MCF 10A (cell line): Measurements from ENCODE around the gene CD48. TPM values are rescaled to one million over a fixed set of nuclear protein-coding genes. Genes with fewer than 3 reads are reported as not detected.

ENCODE experiments used
- BruUV-seq: library from RNA; stranded (reverse); fragments of 400-500 nt; replicated peaks from 2 replicates; lab custom pipeline; 2021; lab: Mats Ljungman, UMichigan
- CTCF ChIA-PET: fragments of 300-600 bp; sonication (Branson Sonifier 250); formaldehyde crosslinking; extraction: SDS; loops from one replicate; lab custom pipeline; 2021; ENCODE audit warnings: antibody characterized with exemption, inconsistent platforms; lab: Yijun Ruan, JAX
- POLR2A ChIA-PET: fragments of 300-600, 350-650 bp; sonication (Branson Sonifier 250); formaldehyde crosslinking; extraction: SDS; loops from one replicate; lab custom pipeline; 2020; ENCODE audit warnings: antibody characterized with exemption, inconsistent platforms; lab: Yijun Ruan, JAX
- DNase-seq: peaks from one replicate; pipeline ENCODE4 v3.0.0-alpha.2; 2018; ENCODE audit not compliant: unreplicated experiment
- H3K27ac Mint-ChIP-seq: one replicate; pipeline ENCODE4 v1.8.0; 2022; ENCODE audit warnings: mild to moderate bottlenecking, low read depth, mixed read lengths; ENCODE audit not compliant: unreplicated experiment
- H3K27me3 Mint-ChIP-seq: one replicate; pipeline ENCODE4 v1.8.0; 2022; ENCODE audit warnings: mixed read lengths; ENCODE audit not compliant: insufficient read depth, unreplicated experiment
- H3K36me3 Mint-ChIP-seq: one replicate; pipeline ENCODE4 v1.8.0; 2022; ENCODE audit warnings: mild to moderate bottlenecking, moderate library complexity, mixed read lengths; ENCODE audit not compliant: insufficient read depth, unreplicated experiment
- H3K4me1 Mint-ChIP-seq: one replicate; pipeline ENCODE4 v1.8.0; 2022; ENCODE audit warnings: mixed read lengths; ENCODE audit not compliant: insufficient read depth, unreplicated experiment
- H3K4me3 Mint-ChIP-seq: one replicate; pipeline ENCODE4 v1.8.0; 2022; ENCODE audit warnings: mild to moderate bottlenecking, moderate library complexity, mixed read lengths; ENCODE audit not compliant: unreplicated experiment
- H3K9me3 Mint-ChIP-seq: one replicate; pipeline ENCODE4 v1.8.0; 2022; ENCODE audit warnings: mixed read lengths; ENCODE audit not compliant: unreplicated experiment
- intact Hi-C: fragments of 100-400 bp; cut with micrococcal nuclease; formaldehyde crosslinking; loops from 2 replicates; pipeline ENCODE4 v1.14.1; 2022
- total RNA-seq: library from RNA; stranded (reverse); gene quantifications from 2 replicates; pipeline ENCODE4 v1.2.3, GENCODE V29; 2022
- TF ChIP-seq, protein P1 (sequence below): fragments of 200-600 bp; IDR thresholded peaks from one replicate; pipeline ENCODE4 v1.8.0; 2022; ENCODE audit warnings: antibody characterized with exemption, mild to moderate bottlenecking; ENCODE audit not compliant: unreplicated experiment

CD48 gene
- total RNA-seq, 1 experiment from 2014 or later, result not detected

DNA sequence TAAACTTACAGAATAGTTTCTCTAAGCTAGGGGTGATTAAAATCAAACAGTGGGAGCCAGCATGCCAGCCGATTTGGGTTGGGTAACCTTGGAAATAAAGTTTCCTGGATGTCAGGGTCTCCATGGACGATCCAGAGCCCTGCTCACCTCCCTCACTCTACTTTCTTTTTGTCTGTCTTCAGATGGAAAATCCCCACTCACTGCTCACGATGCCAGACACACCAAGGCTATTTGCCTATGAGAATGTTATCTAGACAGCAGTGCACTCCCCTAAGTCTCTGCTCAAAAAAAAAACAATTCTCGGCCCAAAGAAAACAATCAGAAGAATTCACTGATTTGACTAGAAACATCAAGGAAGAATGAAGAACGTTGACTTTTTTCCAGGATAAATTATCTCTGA, 41.3 kb upstream of the CD48 start:
- TF ChIP-seq, protein P1, sequence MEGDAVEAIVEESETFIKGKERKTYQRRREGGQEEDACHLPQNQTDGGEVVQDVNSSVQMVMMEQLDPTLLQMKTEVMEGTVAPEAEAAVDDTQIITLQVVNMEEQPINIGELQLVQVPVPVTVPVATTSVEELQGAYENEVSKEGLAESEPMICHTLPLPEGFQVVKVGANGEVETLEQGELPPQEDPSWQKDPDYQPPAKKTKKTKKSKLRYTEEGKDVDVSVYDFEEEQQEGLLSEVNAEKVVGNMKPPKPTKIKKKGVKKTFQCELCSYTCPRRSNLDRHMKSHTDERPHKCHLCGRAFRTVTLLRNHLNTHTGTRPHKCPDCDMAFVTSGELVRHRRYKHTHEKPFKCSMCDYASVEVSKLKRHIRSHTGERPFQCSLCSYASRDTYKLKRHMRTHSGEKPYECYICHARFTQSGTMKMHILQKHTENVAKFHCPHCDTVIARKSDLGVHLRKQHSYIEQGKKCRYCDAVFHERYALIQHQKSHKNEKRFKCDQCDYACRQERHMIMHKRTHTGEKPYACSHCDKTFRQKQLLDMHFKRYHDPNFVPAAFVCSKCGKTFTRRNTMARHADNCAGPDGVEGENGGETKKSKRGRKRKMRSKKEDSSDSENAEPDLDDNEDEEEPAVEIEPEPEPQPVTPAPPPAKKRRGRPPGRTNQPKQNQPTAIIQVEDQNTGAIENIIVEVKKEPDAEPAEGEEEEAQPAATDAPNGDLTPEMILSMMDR, result no peak
- Mint-ChIP-seq H3K27me3 (no peaks in the 10 kb centered on the region), H3K4me3 (no peak overlapping the region), H3K4me1 (peaks cover 12% of the 10 kb centered on the region), H3K27ac (no peak overlapping the region), H3K36me3 (no peaks in the 10 kb centered on the region), H3K9me3 (no peaks in the 10 kb centered on the region)
- ChIA-PET POLR2A (no interaction called here), CTCF (interaction anchor here (2.9 kb wide), 1 partner anchor 15 kb away, joined by 10 read pairs; no protein-coding TSS in a partner anchor)
- intact Hi-C loops, result no loop called here
- no TSS peak for BruUV-seq
- no peak for DNase-seq

DNA sequence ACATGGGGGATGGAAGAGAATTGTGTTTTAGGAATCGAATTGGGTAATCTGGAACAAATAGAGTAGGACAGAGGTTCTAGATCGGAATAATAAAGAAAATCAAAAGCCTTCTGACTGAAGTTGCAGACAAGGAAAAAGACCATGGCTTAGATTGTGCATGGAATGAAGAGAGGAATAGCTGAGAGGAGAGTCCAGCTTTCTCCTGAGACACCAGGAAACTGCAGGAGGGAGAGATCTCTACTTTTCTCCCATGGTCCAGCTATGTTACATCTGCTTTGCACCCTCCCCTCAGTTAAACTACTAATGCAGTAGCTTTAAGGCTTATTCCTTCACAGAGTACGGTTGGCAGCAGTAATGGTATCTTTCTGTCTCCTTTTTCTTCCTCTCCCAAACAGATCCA, 40.8 kb upstream of the CD48 start:
- POLR2A ChIA-PET, result no interaction called here
- TF ChIP-seq, protein P1, result no peak
- intact Hi-C loops, result no loop called here

DNA sequence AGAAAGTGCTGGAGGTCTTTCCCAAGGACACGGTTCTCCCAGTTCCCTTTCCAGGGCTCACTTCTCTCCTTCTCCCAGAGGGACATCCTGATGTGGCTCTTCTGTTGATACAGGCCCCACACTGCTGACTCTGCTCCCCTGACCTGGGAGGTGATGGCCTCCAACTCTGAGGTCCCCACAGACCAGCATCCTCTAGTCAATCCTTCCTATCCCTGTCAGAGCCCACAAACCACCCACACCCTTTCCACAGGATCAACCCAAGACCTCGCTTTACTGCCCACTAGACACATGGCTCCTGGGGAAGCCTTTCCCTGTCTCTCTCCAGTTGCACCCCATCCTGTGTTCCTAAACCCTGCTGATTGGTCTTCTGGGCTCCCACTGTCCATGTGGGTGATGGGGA, 39.0 kb upstream of the CD48 start:
- peaks cover 12% of the 10 kb centered on the region for H3K4me1 Mint-ChIP-seq
- no peak overlapping the region for H3K27ac Mint-ChIP-seq
- TF ChIP-seq, protein P1, result no peak
- H3K4me3 Mint-ChIP-seq, result no peak overlapping the region
- H3K9me3 Mint-ChIP-seq, result no peaks in the 10 kb centered on the region
- DNase-seq, result no peak
- intact Hi-C loops, result no loop called here
- POLR2A ChIA-PET, result interaction anchor here (0.6 kb wide), 1 partner anchor 158 kb away, joined by 4 read pairs; no protein-coding TSS in a partner anchor
- no peaks in the 10 kb centered on the region for H3K27me3 Mint-ChIP-seq
- no peaks in the 10 kb centered on the region for H3K36me3 Mint-ChIP-seq
- no TSS peak for BruUV-seq
- CTCF ChIA-PET, result interaction anchor here (1.7 to 4.3 kb wide), 2 partner anchors 18 to 19 kb away, joined by 3 to 22 read pairs; no protein-coding TSS in a partner anchor

More for the DNA sequence above, 40.8 kb upstream of the CD48 start:
- Mint-ChIP-seq H3K4me3 (no peak overlapping the region), H3K27ac (no peak overlapping the region), H3K36me3 (no peaks in the 10 kb centered on the region), H3K27me3 (no peaks in the 10 kb centered on the region), H3K4me1 (peaks cover 12% of the 10 kb centered on the region), H3K9me3 (no peaks in the 10 kb centered on the region)
- CTCF ChIA-PET, result interaction anchor here (2.9 kb wide), 1 partner anchor 16 kb away, joined by 10 read pairs; no protein-coding TSS in a partner anchor
- no peak for DNase-seq
- no TSS peak for BruUV-seq

DNA sequence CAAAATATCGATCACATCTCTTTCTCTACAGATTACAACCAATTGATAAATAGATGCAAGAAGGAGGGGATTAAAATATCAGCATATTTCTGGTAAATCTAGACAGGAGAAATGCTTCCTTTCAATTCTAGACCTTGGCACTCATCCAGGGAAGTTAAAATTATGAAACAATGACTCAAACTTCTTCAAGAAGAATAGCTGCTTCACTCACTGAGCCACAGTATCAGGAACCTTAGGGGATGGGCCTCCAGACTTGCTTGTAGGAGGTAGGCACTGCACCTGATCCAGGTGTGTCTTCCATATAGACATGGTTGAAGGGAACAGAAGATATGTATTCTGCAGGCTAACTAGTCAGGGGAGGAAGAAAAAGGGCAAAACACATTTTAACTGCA, 37.3 kb upstream of the CD48 start:
- intact Hi-C loops, result loop anchor here (1.0 kb wide), 2 partner anchors 19 to 81 kb away; no protein-coding TSS in a partner anchor
- peak; percentile 80 for DNase-seq
- no peak overlapping the region for H3K27ac Mint-ChIP-seq

More for the DNA sequence above, 37.3 kb upstream of the CD48 start:
- CTCF ChIA-PET, result interaction anchor here (0.5 to 4.3 kb wide), 18 partner anchors 10 to 941 kb away, joined by 3 to 22 read pairs (median 3); partner anchors contain the start of genes KLHDC9 and SLAMF7
- TF ChIP-seq, protein P1, result no peak
- Mint-ChIP-seq H3K4me1 (peaks cover 12% of the 10 kb centered on the region), H3K36me3 (peaks cover 5% of the 10 kb centered on the region), H3K9me3 (no peaks in the 10 kb centered on the region), H3K27me3 (no peaks in the 10 kb centered on the region), H3K4me3 (no peak overlapping the region)
- BruUV-seq, result no TSS peak
- POLR2A ChIA-PET, result interaction anchor here (1.0 to 1.8 kb wide), 2 partner anchors 11 to 19 kb away, joined by 6 to 10 read pairs; partner anchors contain the start of gene SLAMF7
